Posterior vena cava (tissue), 2 donors: Measurements from ENCODE around the gene TMEM270. TPM values are rescaled to one million over a fixed set of nuclear protein-coding genes. Genes with fewer than 3 reads are reported as not detected.

Experiments
- DNase-seq: peaks from one replicate; pipeline ENCODE4 v3.0.0-alpha.2; 2020; ENCODE audit warnings: low spot score
- intact Hi-C, 2 donors: fragments of 100-400 bp; cut with DNase I; formaldehyde crosslinking; loops; one replicate each; pipeline versions ENCODE4 v1.14.1 to v1.14.2; 2022 to 2023
- total RNA-seq, 2 donors: library from RNA; stranded (reverse); fragmentation: NEBNext Ultra II Directional; extraction: Animal tissue kit (Norgen Biotek cat#: 25700); gene quantifications; one replicate each; pipeline ENCODE4 v1.2.1, GENCODE V29; 2021
- donor health status: DM: yes; HTN: yes; CAD: no.
- donor health status: DM: yes; HTN: yes; CAD: no.

The TMEM270 gene
- total RNA-seq, 2 donors from 2014 or later = not detected

DNA sequence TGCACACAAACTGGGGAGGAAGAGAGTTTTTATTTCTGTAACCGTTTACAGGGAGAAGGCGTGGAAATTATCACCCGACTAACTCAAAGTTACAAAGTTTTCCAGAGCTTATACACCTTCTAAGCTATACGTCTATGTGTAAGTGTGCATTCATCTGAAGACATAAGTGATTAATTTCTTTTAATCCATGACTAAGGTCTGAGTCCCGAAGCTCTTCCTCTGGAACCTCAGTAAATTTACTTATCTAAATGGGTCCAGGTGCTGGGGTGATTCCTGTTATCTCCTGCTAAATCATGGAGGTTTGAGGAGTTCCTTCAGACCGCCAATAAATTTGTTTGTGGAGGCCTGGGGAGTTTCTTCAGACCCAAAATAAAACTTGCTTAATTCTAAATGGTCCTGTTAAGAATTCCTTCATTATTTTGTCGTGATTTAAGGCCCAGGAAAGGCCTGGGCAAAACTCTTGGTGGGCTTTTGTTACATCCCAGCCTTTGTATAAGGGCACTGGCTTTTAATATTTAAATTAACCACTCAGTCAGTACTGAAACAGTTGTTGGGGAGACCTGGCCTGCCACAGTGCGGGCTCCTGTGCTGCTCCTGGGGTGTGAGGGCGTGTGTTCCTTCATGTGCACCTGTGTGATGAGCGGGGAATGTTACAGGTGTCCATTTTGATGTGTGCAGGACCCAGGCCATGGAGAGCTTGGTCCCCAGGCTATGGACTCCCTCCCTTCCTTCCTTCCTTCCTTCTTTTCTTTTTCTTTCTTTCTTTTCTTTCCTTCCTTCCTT is 12.8 kb upstream of the TMEM270 start:
- intact Hi-C loops = no loop called here
- no peak for DNase-seq

DNA sequence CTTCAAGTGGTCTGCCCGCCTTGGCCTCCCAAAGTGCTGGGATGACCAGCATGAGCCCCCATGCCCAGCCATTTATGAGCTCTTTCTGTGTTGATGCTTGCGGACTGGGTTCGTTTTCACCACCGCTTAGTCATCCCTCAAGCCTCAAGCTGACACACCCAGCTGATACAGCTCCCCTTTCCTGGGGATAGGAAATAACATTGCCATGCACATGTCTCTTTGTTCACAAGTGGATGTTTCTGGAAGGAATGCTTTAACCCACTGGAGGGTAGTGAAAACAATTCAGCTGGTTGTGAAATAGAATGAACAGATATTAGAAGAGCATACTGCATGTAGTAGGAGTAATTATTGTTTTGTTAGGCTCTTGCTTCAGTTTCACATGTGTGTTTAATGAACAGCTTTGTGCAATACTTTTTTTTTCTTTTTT is 10.2 kb upstream of the TMEM270 start:
- intact Hi-C loops = loop anchor here in 1 of 2 donors (5.0 kb wide), 1 partner anchor 33 kb away; no protein-coding TSS in a partner anchor
- no peak for DNase-seq

- intact Hi-C loops = loop anchor here in 1 of 2 donors (5.0 kb wide), 1 partner anchor 34 kb away; no protein-coding TSS in a partner anchor
- no peak for DNase-seq
Measured at GRCh38 chr7:73851410-73852338, 9.3 kb upstream of the TMEM270 start.

DNA sequence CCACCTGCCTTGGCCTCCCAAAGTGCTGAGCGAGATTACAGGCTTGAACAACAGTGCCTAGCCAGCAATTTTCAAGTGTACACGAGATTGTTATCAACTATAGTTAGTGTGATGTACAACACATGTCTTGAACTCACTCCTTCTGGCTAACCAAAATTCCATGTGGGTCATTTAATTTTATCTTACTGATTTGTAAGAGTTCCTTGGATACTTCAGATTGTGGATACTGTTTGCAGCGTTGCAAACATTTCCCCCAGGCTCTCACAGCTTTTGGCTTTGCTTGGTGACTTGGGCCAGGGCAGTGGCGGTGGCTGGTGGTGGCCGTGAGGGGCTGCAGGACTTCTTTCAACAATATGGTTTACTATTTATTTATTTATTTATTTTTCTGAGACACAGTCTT is 8.5 kb upstream of the TMEM270 start:
- DNase-seq = no peak
- intact Hi-C loops = loop anchor here in 1 of 2 donors (5.0 kb wide), 1 partner anchor 35 kb away; no protein-coding TSS in a partner anchor

GRCh38 chr7:73856941-73857340 is 4.0 kb upstream of the TMEM270 start:
- intact Hi-C loops = loop anchor here in 1 of 2 donors (5.0 kb wide), 1 partner anchor 45 kb away; no protein-coding TSS in a partner anchor

DNA sequence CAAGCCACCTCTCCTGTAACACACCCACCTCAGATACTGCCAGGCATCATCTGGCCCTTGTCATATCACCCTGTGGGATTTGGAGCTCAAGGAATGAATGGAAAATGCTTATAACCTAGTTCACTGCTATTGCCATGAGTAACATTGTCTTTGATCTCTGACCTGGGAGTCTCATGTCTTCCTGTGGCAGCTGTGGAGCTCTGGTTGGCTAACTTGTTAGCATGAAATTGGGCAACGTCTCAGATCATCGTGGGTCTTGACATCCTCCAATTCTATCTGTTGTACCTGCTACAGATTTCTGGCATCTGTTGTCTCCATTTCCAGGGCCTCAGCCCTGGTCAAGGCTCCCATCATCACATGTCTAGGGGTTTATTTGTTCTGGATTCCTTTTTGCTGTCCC is 2.2 kb upstream of the TMEM270 start:
- intact Hi-C loops = loop anchor here in 1 of 2 donors (5.0 kb wide), 1 partner anchor 47 kb away; no protein-coding TSS in a partner anchor
- no peak for DNase-seq

More at GRCh38 chr7:73856941-73857340, 4.0 kb upstream of the TMEM270 start:
- no peak for DNase-seq

DNA sequence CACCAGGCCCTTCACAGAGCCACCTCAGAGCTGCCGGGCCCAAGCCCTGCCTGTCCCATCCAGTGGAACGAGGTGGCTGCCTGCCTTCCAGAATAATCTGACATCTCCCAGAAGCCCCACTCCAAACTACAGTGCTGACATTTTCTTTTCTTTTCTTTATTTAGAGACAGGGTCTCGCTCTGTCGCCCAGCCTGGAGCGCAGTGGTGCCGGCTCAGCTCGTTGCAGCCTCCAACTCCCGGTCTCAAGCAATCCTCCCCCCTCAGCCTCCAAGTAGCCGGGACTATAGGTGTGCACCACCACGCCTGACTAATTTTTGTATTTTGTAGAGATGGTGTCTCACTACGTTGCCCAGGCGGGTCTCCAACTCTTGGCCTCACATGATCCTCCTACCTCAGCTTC is 346 bp downstream of the TMEM270 start:
- no peak for DNase-seq
- intact Hi-C loops = loop anchor here (10.0 kb wide), 2 partner anchors 343 to 533 kb away; no protein-coding TSS in a partner anchor

DNA sequence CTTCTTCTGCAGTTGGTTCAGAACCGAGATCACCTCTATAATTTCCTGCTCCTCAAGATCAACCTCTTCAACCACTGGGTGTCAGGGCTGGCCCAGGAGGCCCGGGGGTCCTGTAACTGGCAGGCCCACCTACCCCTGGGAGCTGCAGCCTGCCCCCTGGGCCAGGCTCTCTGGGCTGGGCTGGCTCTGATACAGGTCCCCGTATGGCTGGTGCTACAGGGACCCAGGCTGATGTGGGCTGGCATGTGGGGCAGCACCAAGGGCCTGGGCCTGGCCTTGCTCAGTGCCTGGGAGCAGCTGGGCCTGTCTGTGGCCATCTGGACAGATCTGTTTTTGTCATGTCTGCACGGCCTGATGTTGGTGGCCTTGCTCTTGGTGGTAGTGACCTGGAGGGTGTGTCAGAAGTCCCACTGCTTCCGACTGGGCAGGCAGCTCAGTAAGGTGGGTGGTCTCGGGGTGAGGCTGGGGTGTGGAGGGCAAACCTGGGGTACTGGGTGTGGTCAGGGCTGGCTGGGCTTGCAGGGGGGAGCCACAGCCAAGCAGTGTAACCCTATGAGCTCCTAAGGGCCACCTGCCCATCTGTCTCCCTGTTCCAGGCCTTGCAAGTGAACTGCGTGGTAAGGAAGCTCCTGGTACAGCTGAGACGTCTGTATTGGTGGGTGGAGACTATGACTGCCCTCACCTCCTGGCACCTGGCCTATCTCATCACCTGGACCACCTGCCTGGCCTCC is 4.2 kb downstream of the TMEM270 start:
- intact Hi-C loops = loop anchor here (5.0 to 10.0 kb wide), 4 partner anchors 162 to 537 kb away; partner anchors contain the start of gene ELN (in 1 of the 2)
- DNase-seq = no peak

DNA sequence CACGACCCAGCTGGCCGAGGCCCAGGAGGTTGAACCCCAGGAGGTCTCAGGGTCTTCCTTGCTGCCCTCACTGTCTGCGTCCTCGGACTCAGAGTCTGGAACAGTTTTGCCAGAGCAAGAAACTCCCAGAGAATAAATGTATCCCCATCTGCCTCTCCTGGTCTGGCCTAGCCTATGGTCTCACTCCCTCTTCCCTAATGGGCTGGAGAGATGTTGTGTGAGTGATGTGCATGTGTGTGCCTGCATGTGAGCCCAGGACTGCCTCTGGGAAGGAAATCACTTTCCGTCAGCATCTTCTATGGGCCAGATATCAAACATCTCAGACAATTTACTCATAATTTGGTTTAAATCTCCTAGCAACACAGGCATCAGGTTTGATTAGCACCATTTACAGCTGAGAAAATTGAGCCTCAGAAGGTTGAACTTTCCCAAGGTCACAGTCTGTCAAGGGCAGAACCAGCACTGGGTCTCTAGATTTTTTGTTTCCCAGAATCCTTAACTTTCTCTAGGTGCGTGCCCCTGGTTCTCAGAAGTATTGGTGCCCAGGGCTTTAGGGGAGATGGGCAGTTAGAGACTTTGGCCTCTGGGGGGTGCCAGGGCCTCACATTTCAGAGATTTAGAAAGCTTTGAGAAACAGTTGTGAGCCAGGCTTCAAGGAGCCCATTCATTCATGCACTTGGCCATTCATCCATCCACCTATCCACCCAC is 4.9 kb downstream of the TMEM270 start:
- DNase-seq = no peak
- intact Hi-C loops = loop anchor here (5.0 to 10.0 kb wide), 4 partner anchors 161 to 536 kb away; partner anchors contain the start of gene ELN (in 1 of the 2)

GRCh38 chr7:73866446-73866767 is 5.4 kb downstream of the TMEM270 start:
- intact Hi-C loops = loop anchor here (5.0 to 10.0 kb wide), 4 partner anchors 161 to 536 kb away; partner anchors contain the start of gene ELN (in 1 of the 2)

DNA sequence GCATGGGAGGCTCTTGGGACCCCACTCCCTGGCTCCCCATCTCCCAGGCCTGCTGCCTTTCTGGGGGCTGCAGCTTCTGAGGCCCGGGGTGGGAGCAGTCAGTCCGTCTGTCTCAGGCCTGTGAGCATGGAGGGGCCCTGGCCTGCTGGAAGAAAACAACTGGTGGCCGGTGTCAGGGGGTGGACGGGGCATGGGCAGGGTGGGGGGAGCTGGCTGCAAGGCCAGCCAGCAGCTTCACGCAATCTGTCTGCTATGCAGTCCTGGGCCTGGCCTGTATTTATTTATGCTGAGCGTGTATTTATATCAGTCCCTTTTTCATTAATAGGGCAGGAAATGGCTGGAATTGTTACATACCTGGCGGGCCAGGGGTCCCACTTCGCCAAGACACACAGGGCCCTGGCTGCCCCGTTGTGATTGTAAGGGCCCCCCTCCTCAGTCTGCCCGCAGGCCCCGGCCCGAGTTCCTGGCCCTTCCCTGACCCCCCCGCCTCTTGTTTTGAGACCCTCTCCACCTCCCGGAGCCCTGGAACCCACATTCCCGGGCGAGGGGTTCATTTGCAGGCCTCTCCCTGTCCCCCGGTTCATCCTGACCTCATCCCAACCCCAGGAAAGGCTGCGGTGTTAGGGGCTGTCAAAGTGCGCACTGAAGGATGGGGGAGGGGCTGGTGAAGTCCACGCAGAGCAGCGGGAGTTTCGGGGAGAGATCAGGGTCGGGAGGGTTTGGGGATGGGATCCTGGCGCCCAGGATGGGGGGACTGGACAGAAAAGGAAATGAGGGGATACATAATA is 8.2 kb downstream of the TMEM270 start:
- intact Hi-C loops = loop anchor here (5.0 to 10.0 kb wide), 4 partner anchors 158 to 533 kb away; partner anchors contain the start of gene ELN (in 1 of the 2)

More at GRCh38 chr7:73866446-73866767, 5.4 kb downstream of the TMEM270 start:
- no peak for DNase-seq

GRCh38 chr7:73870041-73870492 is 9.1 kb downstream of the TMEM270 start:
- intact Hi-C loops = loop anchor here in 1 of 2 donors (5.0 kb wide), 1 partner anchor 157 kb away; the partner anchor contains the start of gene ELN
- no peak for DNase-seq

More for the DNA sequence above, 8.2 kb downstream of the TMEM270 start:
- DNase-seq = no peak

DNA sequence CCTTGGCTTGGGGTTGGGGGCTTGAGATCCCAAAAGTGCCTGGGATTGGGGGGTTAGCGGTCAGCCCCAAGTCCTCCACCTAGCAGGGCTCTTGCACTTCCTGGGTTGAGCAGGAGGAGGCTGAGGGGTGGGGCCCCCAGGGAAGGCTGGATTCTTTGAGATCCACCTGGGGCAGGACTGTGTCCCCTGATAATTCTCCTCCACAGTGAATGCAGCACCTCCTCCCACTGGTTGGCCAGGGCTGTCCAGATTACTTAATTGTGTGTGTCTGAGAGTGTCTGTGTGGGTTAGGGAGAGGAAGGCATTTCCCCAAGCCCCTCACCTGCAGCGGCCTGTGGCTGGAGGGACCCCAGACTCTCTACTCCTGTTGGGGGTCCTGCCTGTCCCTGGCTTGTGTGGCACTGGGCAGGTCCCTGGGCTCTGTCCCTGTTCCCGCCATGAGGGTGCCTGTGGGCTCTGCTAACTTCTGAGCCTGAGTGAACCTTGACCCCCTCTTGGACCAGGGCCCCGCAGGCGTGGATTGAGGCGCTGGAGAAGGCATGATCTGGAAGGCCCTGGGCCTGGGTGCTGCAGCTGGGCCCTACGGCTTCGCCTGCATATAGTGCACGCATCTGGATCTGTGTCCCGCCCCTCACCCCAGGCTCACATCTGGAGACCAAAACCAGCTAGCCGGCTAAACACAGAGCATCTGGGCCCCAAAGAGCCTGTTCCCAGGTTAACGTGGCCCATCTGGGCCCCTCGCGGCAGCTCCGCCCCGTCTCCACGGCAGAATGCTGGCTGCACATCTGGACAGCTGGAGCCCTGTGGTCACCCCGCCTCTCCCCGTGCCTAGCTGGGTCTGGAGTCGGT is 10.4 kb downstream of the TMEM270 start:
- DNase-seq = no peak
- intact Hi-C loops = loop anchor here in 1 of 2 donors (5.0 kb wide), 1 partner anchor 156 kb away; the partner anchor contains the start of gene ELN

DNA sequence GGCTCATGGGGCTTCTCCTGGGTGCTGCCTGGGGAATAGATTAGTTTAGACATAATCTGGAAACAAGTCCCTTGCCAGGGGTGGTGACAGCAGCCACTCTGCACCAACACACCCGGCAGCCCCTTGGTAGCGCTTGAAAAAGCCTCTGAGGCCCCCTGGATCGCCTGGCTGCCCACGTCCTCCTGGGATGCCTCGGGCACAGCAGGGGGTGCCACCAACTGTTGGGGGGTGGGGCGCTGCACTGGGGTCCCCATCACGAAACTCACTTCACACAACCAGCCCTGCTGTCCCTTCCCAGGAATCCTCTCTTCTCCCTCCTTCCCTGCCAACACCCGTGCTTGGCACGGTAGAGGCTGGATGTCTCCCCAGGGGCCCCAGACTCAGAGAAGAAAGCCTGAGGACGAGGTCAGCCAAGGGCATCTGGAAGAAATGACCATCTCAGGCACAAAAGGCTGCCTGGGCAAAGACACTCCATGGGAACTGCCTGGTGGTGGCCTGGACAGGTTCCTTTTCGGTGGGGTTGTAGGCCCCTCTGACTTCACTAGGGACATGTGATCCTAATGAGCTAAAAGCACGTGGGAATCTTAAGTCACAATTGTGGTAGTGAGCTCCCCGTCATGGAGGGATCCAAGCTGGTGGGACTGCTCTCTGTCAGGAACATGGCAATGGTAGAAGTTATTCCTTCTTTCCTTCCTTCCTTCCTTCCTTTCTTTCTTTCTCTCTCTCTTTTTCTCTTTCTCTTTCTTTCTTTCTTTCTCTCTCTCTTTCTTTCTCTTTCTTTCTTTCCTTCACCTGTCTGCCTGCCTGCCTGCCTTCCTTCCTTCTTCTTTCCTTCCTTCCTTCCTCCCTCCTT is 11.3 kb downstream of the TMEM270 start:
- intact Hi-C loops = loop anchor here in 1 of 2 donors (5.0 kb wide), 1 partner anchor 155 kb away; the partner anchor contains the start of gene ELN
- no peak for DNase-seq

DNA sequence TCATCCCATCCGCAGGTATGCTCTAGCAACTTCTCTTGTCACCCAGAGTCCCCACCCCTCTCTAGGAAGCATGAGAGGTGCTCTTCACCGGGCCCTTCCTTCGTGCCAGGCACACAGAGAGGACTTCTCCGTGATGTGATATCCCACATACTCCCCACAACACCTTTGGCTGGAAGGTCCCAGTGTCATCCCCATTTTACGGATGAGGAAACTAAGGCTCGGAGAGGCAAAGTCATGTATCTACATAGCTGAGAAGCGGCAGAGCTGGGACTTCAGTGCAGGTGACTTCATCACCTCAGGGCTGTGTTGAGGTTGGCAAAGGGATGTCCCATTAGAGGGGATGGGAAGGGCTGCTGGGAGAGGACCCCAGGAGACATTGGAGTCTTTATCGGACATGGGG is 15.4 kb downstream of the TMEM270 start:
- no peak for DNase-seq
- intact Hi-C loops = no loop called here
